Activated naive CD8-positive, alpha-beta T cell treated with anti-CD3 and anti-CD28 coated beads, Interleukin-2, amount 10 ng/mL, durations not matched to agents 7 days and 5 days (primary cell): ENCODE data around the gene MTF1. TPM values are rescaled to one million over a fixed set of nuclear protein-coding genes. Genes with fewer than 3 reads are reported as not detected.

ENCODE experiments used
- ATAC-seq: fragments of 150-1000 bp; cut with Tn5 transposase; one replicate; pipeline ENCODE4 v1.10.0; 2021; ENCODE audit warnings: low read depth, moderate library complexity
- POLR2A ChIA-PET: fragments of 350-600 bp; sonication (Branson Sonifier 250); formaldehyde crosslinking; loops from one replicate; lab custom pipeline; 2021; ENCODE audit warnings: antibody characterized with exemption; lab: Charles Lee
- DNase-seq: peaks from one replicate; pipeline ENCODE4 v3.0.0; 2021
- H3K27ac Mint-ChIP-seq: one replicate; pipeline ENCODE4 v1.8.0; 2022; ENCODE audit warnings: mild to moderate bottlenecking, mixed read lengths
- H3K27me3 Mint-ChIP-seq: one replicate; pipeline ENCODE4 v1.8.0; 2022; ENCODE audit warnings: mild to moderate bottlenecking, moderate library complexity, mixed read lengths
- H3K36me3 Mint-ChIP-seq: one replicate; pipeline ENCODE4 v1.8.0; 2021; ENCODE audit warnings: mild to moderate bottlenecking, mixed read lengths
- H3K4me1 Mint-ChIP-seq: one replicate; pipeline ENCODE4 v1.8.0; 2021; ENCODE audit warnings: mixed read lengths
- H3K4me3 Mint-ChIP-seq: one replicate; pipeline ENCODE4 v1.8.0; 2022; ENCODE audit warnings: mild to moderate bottlenecking, moderate library complexity, mixed read lengths
- H3K9me3 Mint-ChIP-seq: one replicate; pipeline ENCODE4 v1.8.0; 2021; ENCODE audit warnings: mixed read lengths
- total RNA-seq, 2 experiments: library from RNA; stranded (reverse); gene quantifications; one replicate each; pipeline ENCODE4 v1.2.3, GENCODE V29; 2021

MTF1 gene
- total RNA-seq, 2 experiments from 2014 or later = 21.7 to 28.2 TPM

- POLR2A ChIA-PET = no interaction called here
- no peak for DNase-seq
- H3K4me1 Mint-ChIP-seq = peaks cover 2% of the 10 kb centered on the region
- no peaks in the 10 kb centered on the region for H3K9me3 Mint-ChIP-seq
- H3K27me3 Mint-ChIP-seq = no peaks in the 10 kb centered on the region
- H3K27ac Mint-ChIP-seq = no peak overlapping the region
- peak; percentile 66 for ATAC-seq
- H3K36me3 Mint-ChIP-seq = peaks cover 22% of the 10 kb centered on the region
- no peak overlapping the region for H3K4me3 Mint-ChIP-seq
These were observed 31.1 kb upstream of the MTF1 start for GRCh38 chr1:37890378-37891014.

GRCh38 chr1:37888022-37888700 lies 28.8 kb upstream of the MTF1 start:
- Mint-ChIP-seq H3K9me3 (no peaks in the 10 kb centered on the region), H3K27me3 (no peaks in the 10 kb centered on the region), H3K36me3 (peaks cover 24% of the 10 kb centered on the region), H3K4me1 (peaks cover 2% of the 10 kb centered on the region), H3K27ac (no peak overlapping the region), H3K4me3 (no peak overlapping the region)
- ATAC-seq = no peak
- no peak for DNase-seq
- POLR2A ChIA-PET = no interaction called here

- Mint-ChIP-seq H3K27ac (peak overlapping the region; percentile 21), H3K4me3 (no peak overlapping the region), H3K4me1 (no peaks in the 10 kb centered on the region), H3K36me3 (peaks cover 28% of the 10 kb centered on the region), H3K27me3 (no peaks in the 10 kb centered on the region), H3K9me3 (no peaks in the 10 kb centered on the region)
- DNase-seq (no peak), ATAC-seq (no peak)
- POLR2A ChIA-PET = interaction anchor here (0.6 kb wide), 2 partner anchors 38 to 1537 kb away, joined by 4 to 5 read pairs; no protein-coding TSS in a partner anchor
These were observed 24.8 kb upstream of the MTF1 start for GRCh38 chr1:37884145-37884544.

GRCh38 chr1:37883671-37884070 lies 24.3 kb upstream of the MTF1 start:
- POLR2A ChIA-PET = interaction anchor here (0.6 kb wide), 3 partner anchors 12 to 1537 kb away, joined by 3 to 5 read pairs (median 4); no protein-coding TSS in a partner anchor
- peaks cover 28% of the 10 kb centered on the region for H3K36me3 Mint-ChIP-seq
- H3K4me1 Mint-ChIP-seq = no peaks in the 10 kb centered on the region
- ATAC-seq (no peak), DNase-seq (no peak)
- no peak overlapping the region for H3K27ac Mint-ChIP-seq
- H3K9me3 Mint-ChIP-seq = no peaks in the 10 kb centered on the region
- H3K4me3 Mint-ChIP-seq = no peak overlapping the region
- no peaks in the 10 kb centered on the region for H3K27me3 Mint-ChIP-seq

GRCh38 chr1:37879865-37880264 lies 20.5 kb upstream of the MTF1 start:
- H3K36me3 Mint-ChIP-seq = peaks cover 15% of the 10 kb centered on the region
- ATAC-seq = no peak
- no peaks in the 10 kb centered on the region for H3K4me1 Mint-ChIP-seq
- no peak overlapping the region for H3K27ac Mint-ChIP-seq
- DNase-seq = no peak
- POLR2A ChIA-PET = no interaction called here
- H3K4me3 Mint-ChIP-seq = no peak overlapping the region
- H3K9me3 Mint-ChIP-seq = no peaks in the 10 kb centered on the region
- no peaks in the 10 kb centered on the region for H3K27me3 Mint-ChIP-seq

GRCh38 chr1:37878071-37878470 lies 18.7 kb upstream of the MTF1 start:
- H3K36me3 Mint-ChIP-seq = peaks cover 20% of the 10 kb centered on the region
- no peak overlapping the region for H3K27ac Mint-ChIP-seq
- POLR2A ChIA-PET = no interaction called here
- ATAC-seq (no peak), DNase-seq (no peak)
- H3K27me3 Mint-ChIP-seq = no peaks in the 10 kb centered on the region
- H3K4me1 Mint-ChIP-seq = no peaks in the 10 kb centered on the region
- no peak overlapping the region for H3K4me3 Mint-ChIP-seq
- no peaks in the 10 kb centered on the region for H3K9me3 Mint-ChIP-seq

- no peak for ATAC-seq
- no peak overlapping the region for H3K4me3 Mint-ChIP-seq
- H3K27me3 Mint-ChIP-seq = no peaks in the 10 kb centered on the region
- H3K4me1 Mint-ChIP-seq = no peaks in the 10 kb centered on the region
- H3K9me3 Mint-ChIP-seq = no peaks in the 10 kb centered on the region
- H3K27ac Mint-ChIP-seq = no peak overlapping the region
- POLR2A ChIA-PET = no interaction called here
- H3K36me3 Mint-ChIP-seq = peaks cover 19% of the 10 kb centered on the region
- DNase-seq = no peak
These were observed 16.4 kb upstream of the MTF1 start for GRCh38 chr1:37875833-37876232.

- H3K9me3 Mint-ChIP-seq = no peaks in the 10 kb centered on the region
- H3K4me1 Mint-ChIP-seq = no peaks in the 10 kb centered on the region
- POLR2A ChIA-PET = no interaction called here
These were observed 13.3 kb upstream of the MTF1 start for GRCh38 chr1:37872692-37873091.

GRCh38 chr1:37868466-37868865 lies 9.1 kb upstream of the MTF1 start:
- POLR2A ChIA-PET = interaction anchor here (0.7 kb wide), 1 partner anchor 179 kb away, joined by 3 read pairs; no protein-coding TSS in a partner anchor
- Mint-ChIP-seq H3K4me1 (no peaks in the 10 kb centered on the region), H3K27ac (no peak overlapping the region), H3K27me3 (no peaks in the 10 kb centered on the region), H3K4me3 (no peak overlapping the region), H3K9me3 (no peaks in the 10 kb centered on the region), H3K36me3 (peaks cover 22% of the 10 kb centered on the region)
- DNase-seq (no peak), ATAC-seq (no peak)

More at GRCh38 chr1:37872692-37873091, 13.3 kb upstream of the MTF1 start:
- DNase-seq = no peak
- Mint-ChIP-seq H3K27ac (no peak overlapping the region), H3K27me3 (no peaks in the 10 kb centered on the region), H3K36me3 (peaks cover 26% of the 10 kb centered on the region), H3K4me3 (no peak overlapping the region)
- no peak for ATAC-seq

GRCh38 chr1:37867784-37868183 lies 8.4 kb upstream of the MTF1 start:
- Mint-ChIP-seq H3K4me1 (no peaks in the 10 kb centered on the region), H3K27ac (no peak overlapping the region), H3K27me3 (no peaks in the 10 kb centered on the region), H3K36me3 (peaks cover 19% of the 10 kb centered on the region), H3K4me3 (no peak overlapping the region), H3K9me3 (no peaks in the 10 kb centered on the region)
- POLR2A ChIA-PET = no interaction called here
- DNase-seq = no peak
- ATAC-seq = no peak

- H3K36me3 Mint-ChIP-seq = peaks cover 21% of the 10 kb centered on the region
- no peak for DNase-seq
- no peaks in the 10 kb centered on the region for H3K27me3 Mint-ChIP-seq
- no peak overlapping the region for H3K4me3 Mint-ChIP-seq
- ATAC-seq = no peak
- H3K4me1 Mint-ChIP-seq = no peaks in the 10 kb centered on the region
- POLR2A ChIA-PET = no interaction called here
- H3K27ac Mint-ChIP-seq = no peak overlapping the region
- no peaks in the 10 kb centered on the region for H3K9me3 Mint-ChIP-seq
These were observed 7.1 kb upstream of the MTF1 start for GRCh38 chr1:37866491-37866890.

- Mint-ChIP-seq H3K4me1 (no peaks in the 10 kb centered on the region), H3K27ac (peak overlapping the region; percentile 57), H3K27me3 (no peaks in the 10 kb centered on the region), H3K36me3 (peaks cover 21% of the 10 kb centered on the region), H3K9me3 (no peaks in the 10 kb centered on the region), H3K4me3 (no peak overlapping the region)
- ATAC-seq (no peak), DNase-seq (no peak)
- POLR2A ChIA-PET = no interaction called here
These were observed 6.1 kb upstream of the MTF1 start for GRCh38 chr1:37865348-37866120.

GRCh38 chr1:37862330-37862729 lies 2.9 kb upstream of the MTF1 start:
- DNase-seq (no peak), ATAC-seq (no peak)
- no peak overlapping the region for H3K4me3 Mint-ChIP-seq
- POLR2A ChIA-PET = interaction anchor here (1.1 kb wide), 1 partner anchor 54 kb away, joined by 3 read pairs; the partner anchor contains the start of gene YRDC
- H3K27me3 Mint-ChIP-seq = no peaks in the 10 kb centered on the region
- H3K27ac Mint-ChIP-seq = no peak overlapping the region
- H3K4me1 Mint-ChIP-seq = peaks cover 16% of the 10 kb centered on the region
- peaks cover 13% of the 10 kb centered on the region for H3K36me3 Mint-ChIP-seq
- H3K9me3 Mint-ChIP-seq = no peaks in the 10 kb centered on the region
